Ascending aorta (tissue), 2 donors: ENCODE data around the gene QSOX1. TPM values are rescaled to one million over a fixed set of nuclear protein-coding genes. Genes with fewer than 3 reads are reported as not detected.

Experiments used
- DNase-seq, 2 donors: peaks; one replicate each; pipeline ENCODE4 v3.0.0-alpha.2; 2019; ENCODE audit warnings: low spot score in 2 of 2
- H3K27ac ChIP-seq, 2 donors: fragments of 200-600 bp; sonication (generic); one replicate each; pipeline ENCODE4 v1.5.1; 2016 to 2017; ENCODE audit warnings: mild to moderate bottlenecking in 1 of 2
- H3K27me3 ChIP-seq: fragments of 200-600 bp; sonication (generic); one replicate; pipeline ENCODE4 v1.5.1; 2017
- H3K36me3 ChIP-seq, 2 donors: fragments of 200-600 bp; sonication (generic); one replicate each; pipeline ENCODE4 v1.5.1; 2016
- H3K4me1 ChIP-seq, 2 donors: fragments of 200-600 bp; sonication (generic); one replicate each; pipeline ENCODE4 v1.5.1; 2016 to 2017; ENCODE audit warnings: mild to moderate bottlenecking in 1 of 2
- H3K4me3 ChIP-seq, 2 donors: fragments of 200-600 bp; sonication (generic); one replicate each; pipeline ENCODE4 v1.5.1; 2016 to 2017; ENCODE audit warnings: mild to moderate bottlenecking in 1 of 2
- H3K9me3 ChIP-seq, 2 donors: fragments of 200-600 bp; sonication (generic); one replicate each; pipeline ENCODE4 v1.5.1; 2016
- CTCF ChIP-seq, 3 experiments: fragments of 200-600 bp in 2 of 3; fragments of 450-650 bp in 1 of 3; sonication (generic) in 2 of 3; IDR thresholded peaks; one replicate each; pipeline ENCODE4 v1.5.1; 2016 to 2019; ENCODE audit warnings: antibody characterized with exemption in 3 of 3, mild to moderate bottlenecking in 1 of 3, moderate library complexity in 1 of 3
- intact Hi-C: fragments of 100-400 bp; cut with DNase I; formaldehyde crosslinking; loops from one replicate; pipeline ENCODE4 v1.15.1; 2023
- total RNA-seq: library from RNA; depleted of rRNA; stranded (reverse); fragments of >200 nt; gene quantifications from one replicate; pipeline ENCODE4 v1.1.0, GENCODE V29; 2016

QSOX1 gene
- total RNA-seq, 1 donor from 2014 or later, result 200 TPM

GRCh38 chr1:180196436-180197003, 41.9 kb downstream of the QSOX1 start:
- no peak for TF ChIP-seq CTCF (IDR thresholded peaks at IDR 0.05)
- Histone ChIP-seq H3K27me3 (no peaks in the 10 kb centered on the region), H3K27ac (no peak overlapping the region), H3K4me1 (no peaks in the 10 kb centered on the region), H3K36me3 (peaks cover 26 to 32% of the 10 kb centered on the region in 2 donors), H3K4me3 (no peak overlapping the region), H3K9me3 (no peaks in the 10 kb centered on the region)
- intact Hi-C loops, result no loop called here
- DNase-seq, result no peak

GRCh38 chr1:180197231-180197630, 42.6 kb downstream of the QSOX1 start:
- Histone ChIP-seq H3K9me3 (no peaks in the 10 kb centered on the region), H3K36me3 (peaks cover 26% of the 10 kb centered on the region in 2 donors), H3K27ac (no peak overlapping the region), H3K4me3 (no peak overlapping the region), H3K27me3 (no peaks in the 10 kb centered on the region), H3K4me1 (no peaks in the 10 kb centered on the region)
- intact Hi-C loops, result no loop called here
- no peak for TF ChIP-seq CTCF (IDR thresholded peaks at IDR 0.05)
- DNase-seq, result no peak

- no peak for TF ChIP-seq CTCF (IDR thresholded peaks at IDR 0.05)
- intact Hi-C loops, result no loop called here
- H3K36me3 ChIP-seq, result peaks cover 26% of the 10 kb centered on the region in 2 donors
These were observed 43.5 kb downstream of the QSOX1 start for GRCh38 chr1:180198196-180198595.

GRCh38 chr1:180198611-180199010, 43.9 kb downstream of the QSOX1 start:
- no peak for DNase-seq
- no peaks in the 10 kb centered on the region for H3K4me1 ChIP-seq
- H3K4me3 ChIP-seq, result no peak overlapping the region
- H3K27ac ChIP-seq, result no peak overlapping the region
- TF ChIP-seq CTCF (IDR thresholded peaks at IDR 0.05), result no peak
- H3K27me3 ChIP-seq, result no peaks in the 10 kb centered on the region
- H3K36me3 ChIP-seq, result peaks cover 26% of the 10 kb centered on the region in 2 donors
- H3K9me3 ChIP-seq, result no peaks in the 10 kb centered on the region
- intact Hi-C loops, result no loop called here

More at GRCh38 chr1:180198196-180198595, 43.5 kb downstream of the QSOX1 start:
- no peak for DNase-seq
- H3K27me3 ChIP-seq, result no peaks in the 10 kb centered on the region
- no peak overlapping the region for H3K4me3 ChIP-seq
- no peaks in the 10 kb centered on the region for H3K4me1 ChIP-seq
- H3K27ac ChIP-seq, result no peak overlapping the region
- no peaks in the 10 kb centered on the region for H3K9me3 ChIP-seq

GRCh38 chr1:180199018-180199417, 44.3 kb downstream of the QSOX1 start:
- intact Hi-C loops, result no loop called here

More at GRCh38 chr1:180199018-180199417, 44.3 kb downstream of the QSOX1 start:
- Histone ChIP-seq H3K9me3 (no peaks in the 10 kb centered on the region), H3K36me3 (peaks cover 22 to 25% of the 10 kb centered on the region in 2 donors), H3K4me3 (no peak overlapping the region), H3K27ac (no peak overlapping the region), H3K27me3 (no peaks in the 10 kb centered on the region), H3K4me1 (no peaks in the 10 kb centered on the region)
- no peak for TF ChIP-seq CTCF (IDR thresholded peaks at IDR 0.05)
- DNase-seq, result no peak
